ENCODE results near the gene SBDS. TPM values are rescaled to one million over a fixed set of nuclear protein-coding genes. Genes with fewer than 3 reads are reported as not detected.
"Not testable (repeated sequence)": the region's sequence is repeated elsewhere in the genome, so short reads cannot be mapped to it uniquely, and the experiment has no call there.

SBDS gene
- polyA plus RNA-seq, 1 experiment, result 52.5 TPM

GRCh38 chr7:67022511-67022910, 27.1 kb upstream of the SBDS start:
- Histone ChIP-seq H3K36me3 (ENCODE audit: control insufficient read depth, insufficient read depth, low read length) (peaks cover 1% of the 10 kb centered on the region; the same call in 1 of the 2 replicates), H3K27me3 (ENCODE audit: control insufficient read depth, insufficient read depth, low read length) (no peaks in the 10 kb centered on the region), H3K4me3 (ENCODE audit: low read depth, low read length) (no peak overlapping the region)
- no peak for DNase-seq (ENCODE audit: low read depth)
- ChIA-PET POLR2A (no interaction called here), CTCF (no interaction called here)
- TF ChIP-seq CTCF (IDR thresholded peaks at IDR 0.05; ENCODE audit: insufficient read depth, low read depth, low read length), result no peak

- no peak for DNase-seq (ENCODE audit: low read depth)
- Histone ChIP-seq H3K36me3 (ENCODE audit: control insufficient read depth, insufficient read depth, low read length) (peaks cover 1% of the 10 kb centered on the region; the same call in 1 of the 2 replicates), H3K27me3 (ENCODE audit: control insufficient read depth, insufficient read depth, low read length) (no peaks in the 10 kb centered on the region), H3K4me3 (ENCODE audit: low read depth, low read length) (no peak overlapping the region)
- POLR2A ChIA-PET, result no interaction called here
- no peak for TF ChIP-seq CTCF (IDR thresholded peaks at IDR 0.05; ENCODE audit: insufficient read depth, low read depth, low read length)
- CTCF ChIA-PET, result no interaction called here
Observed at GRCh38 chr7:67021260-67021659, 25.9 kb upstream of the SBDS start.

- no peak for TF ChIP-seq CTCF (IDR thresholded peaks at IDR 0.05; ENCODE audit: insufficient read depth, low read depth, low read length)
- Histone ChIP-seq H3K4me3 (ENCODE audit: low read depth, low read length) (no peak overlapping the region), H3K27me3 (ENCODE audit: control insufficient read depth, insufficient read depth, low read length) (no peaks in the 10 kb centered on the region), H3K36me3 (ENCODE audit: control insufficient read depth, insufficient read depth, low read length) (peaks cover 1% of the 10 kb centered on the region; the same call in 1 of the 2 replicates)
- ChIA-PET POLR2A (no interaction called here), CTCF (interaction anchor here (1.2 kb wide), 1 partner anchor 21 kb away, joined by 3 read pairs; no protein-coding TSS in a partner anchor)
- no peak for DNase-seq (ENCODE audit: low read depth)
Observed at GRCh38 chr7:67019562-67020390, 24.4 kb upstream of the SBDS start.

GRCh38 chr7:67018940-67019339, 23.6 kb upstream of the SBDS start:
- CTCF ChIA-PET, result no interaction called here
- POLR2A ChIA-PET, result no interaction called here
- Histone ChIP-seq H3K27me3 (ENCODE audit: control insufficient read depth, insufficient read depth, low read length) (no peaks in the 10 kb centered on the region), H3K36me3 (ENCODE audit: control insufficient read depth, insufficient read depth, low read length) (peaks cover 1% of the 10 kb centered on the region; the same call in 1 of the 2 replicates), H3K4me3 (ENCODE audit: low read depth, low read length) (no peak overlapping the region)
- DNase-seq (ENCODE audit: low read depth), result no peak
- TF ChIP-seq CTCF (IDR thresholded peaks at IDR 0.05; ENCODE audit: insufficient read depth, low read depth, low read length), result no peak

GRCh38 chr7:67017971-67018370, 22.6 kb upstream of the SBDS start:
- H3K36me3 ChIP-seq (ENCODE audit: control insufficient read depth, insufficient read depth, low read length); H3K27me3 ChIP-seq (ENCODE audit: control insufficient read depth, insufficient read depth, low read length); DNase-seq (ENCODE audit: low read depth); POLR2A ChIA-PET; CTCF ChIA-PET; H3K4me3 ChIP-seq (ENCODE audit: low read depth, low read length): not testable (repeated sequence)

GRCh38 chr7:67014076-67014622, 18.8 kb upstream of the SBDS start:
- CTCF ChIA-PET, result interaction anchor here (0.8 kb wide), 1 partner anchor 456 kb away, joined by 3 read pairs; no protein-coding TSS in a partner anchor
- H3K27me3 ChIP-seq (ENCODE audit: control insufficient read depth, insufficient read depth, low read length); H3K36me3 ChIP-seq (ENCODE audit: control insufficient read depth, insufficient read depth, low read length); POLR2A ChIA-PET; DNase-seq (ENCODE audit: low read depth); H3K4me3 ChIP-seq (ENCODE audit: low read depth, low read length): not testable (repeated sequence)

GRCh38 chr7:67009677-67010076, 14.3 kb upstream of the SBDS start:
- H3K27me3 ChIP-seq (ENCODE audit: control insufficient read depth, insufficient read depth, low read length); CTCF ChIA-PET; DNase-seq (ENCODE audit: low read depth); H3K4me3 ChIP-seq (ENCODE audit: low read depth, low read length); H3K36me3 ChIP-seq (ENCODE audit: control insufficient read depth, insufficient read depth, low read length); POLR2A ChIA-PET: not testable (repeated sequence)

All from BJ (cell line).